HG02870 (cell line): ENCODE measurements around the gene GPR107.

Experiments used
- ATAC-seq: cut with Tn5 transposase; IDR thresholded peaks from one replicate; pipeline ENCODE4 v1.9.1; 2021; ENCODE audit warnings: mild to moderate bottlenecking, moderate library complexity; ENCODE audit not compliant: unreplicated experiment

GPR107 gene

GRCh38 chr9:130128733-130129431, 75.2 kb downstream of the GPR107 start:
- peak; percentile 73 for ATAC-seq

- ATAC-seq, result peak; percentile 8
Measured at GRCh38 chr9:130129432-130130061, 75.8 kb downstream of the GPR107 start.

- no peak for ATAC-seq
Measured at GRCh38 chr9:130132746-130133145, 79.0 kb downstream of the GPR107 start.

- no peak for ATAC-seq
Measured at GRCh38 chr9:130137081-130137640, 83.5 kb downstream of the GPR107 start.

- ATAC-seq, result no peak
Measured at GRCh38 chr9:130137641-130138081, 84.0 kb downstream of the GPR107 start.

- ATAC-seq, result no peak
Measured at GRCh38 chr9:130138171-130138653, 84.5 kb downstream of the GPR107 start.

- ATAC-seq, result no peak
Measured at GRCh38 chr9:130138791-130139190, 85.1 kb downstream of the GPR107 start.

GRCh38 chr9:130139251-130139650, 85.5 kb downstream of the GPR107 start:
- no peak for ATAC-seq

- ATAC-seq, result no peak
Measured at GRCh38 chr9:130140706-130141105, 87.0 kb downstream of the GPR107 start.

GRCh38 chr9:130142056-130142455, 88.3 kb downstream of the GPR107 start:
- no peak for ATAC-seq

- no peak for ATAC-seq
Measured at GRCh38 chr9:130142641-130143040, 88.9 kb downstream of the GPR107 start.

GRCh38 chr9:130143279-130143893, 89.7 kb downstream of the GPR107 start:
- ATAC-seq, result no peak

- ATAC-seq, result no peak
Measured at GRCh38 chr9:130143958-130144366, 90.3 kb downstream of the GPR107 start.

GRCh38 chr9:130144703-130145102, 91.0 kb downstream of the GPR107 start:
- no peak for ATAC-seq

- no peak for ATAC-seq
Measured at GRCh38 chr9:130145658-130146057, 92.0 kb downstream of the GPR107 start.

GRCh38 chr9:130147198-130147597, 93.5 kb downstream of the GPR107 start:
- ATAC-seq, result no peak

- no peak for ATAC-seq
Measured at GRCh38 chr9:130147910-130148309, 94.2 kb downstream of the GPR107 start.

- ATAC-seq, result no peak
Measured at GRCh38 chr9:130149031-130149430, 95.3 kb downstream of the GPR107 start.

- no peak for ATAC-seq
Measured at GRCh38 chr9:130149654-130150286, 96.1 kb downstream of the GPR107 start.

GRCh38 chr9:130150779-130151382, 97.2 kb downstream of the GPR107 start:
- no peak for ATAC-seq

- ATAC-seq, result no peak
Measured at GRCh38 chr9:130154816-130155215, 101.1 kb downstream of the GPR107 start.
